GM18951 (cell line): Measurements from ENCODE around the gene PBX2.
"Not testable (repeated sequence)": the region's sequence is repeated elsewhere in the genome, so short reads cannot be mapped to it uniquely, and the experiment has no call there.

Experiments used
- POLR2A ChIP-seq: IDR thresholded peaks from 4 replicates; pipeline ENCODE4 v1.6.1; 2011; ENCODE audit warnings: mild to moderate bottlenecking; ENCODE audit not compliant: insufficient read length, insufficient read depth; ENCODE audit errors: extremely low read depth
- in situ Hi-C: fragments of 300-500 bp; cut with MboI; formaldehyde crosslinking; loops from one replicate; pipeline ENCODE4 v1.12.0; 2022; ENCODE audit warnings: low sequenced_read_pairs, mixed read lengths, inconsistent platforms; ENCODE audit not compliant: unreplicated experiment

PBX2 gene

DNA sequence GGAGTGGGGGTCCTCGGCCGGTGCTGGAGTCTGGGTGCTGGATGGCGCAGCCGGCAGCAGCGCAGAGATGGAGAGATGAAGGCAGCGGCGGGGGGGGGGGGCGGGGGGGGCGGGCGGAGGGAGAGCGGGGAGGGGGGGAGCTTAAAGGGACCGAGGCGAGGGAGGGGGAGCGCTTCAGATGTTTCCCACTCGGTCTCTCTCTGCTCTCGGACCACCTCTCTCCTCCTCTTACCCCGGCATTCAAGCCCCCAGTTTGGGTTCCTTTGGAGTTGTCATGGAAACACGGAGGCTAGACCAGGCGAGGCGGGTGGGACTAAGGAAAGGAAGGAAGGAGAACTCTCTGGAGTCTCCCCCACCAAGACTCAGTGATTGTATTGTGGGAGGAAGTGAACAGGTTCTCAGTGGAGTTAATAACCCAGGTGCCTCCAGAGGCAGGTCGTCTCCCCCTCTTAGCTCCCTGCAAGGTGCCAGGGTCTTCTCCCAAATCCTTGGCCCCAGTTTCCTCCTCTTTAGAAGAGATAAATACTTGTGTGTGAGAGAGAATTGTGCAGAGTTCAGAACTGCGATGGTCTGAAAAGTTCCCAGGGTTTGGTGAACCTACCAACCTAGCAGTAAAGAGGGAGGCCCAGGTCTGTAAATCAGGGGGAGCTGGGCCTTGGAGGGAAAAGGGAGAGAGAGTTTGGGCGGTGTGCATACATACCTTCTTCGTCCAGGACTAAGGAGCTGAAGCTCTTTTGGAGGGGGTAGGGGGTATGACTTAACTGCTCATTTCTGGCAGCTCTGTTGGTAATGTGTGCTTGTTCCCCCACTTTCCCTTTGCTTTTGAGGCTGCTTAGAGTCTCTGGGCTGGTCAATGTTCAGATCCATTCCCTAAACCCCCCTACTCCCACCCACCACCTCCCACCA is 37.9 kb downstream of the PBX2 start, which contains the start of gene PRRT1:
TSS of gene PRRT1 (minus strand) at position 77 of the 906 bp plus-strand sequence. CDS start 112 bp downstream, outside the sequence.
- in situ Hi-C loops = no loop called here
- no peak for TF ChIP-seq POLR2A

DNA sequence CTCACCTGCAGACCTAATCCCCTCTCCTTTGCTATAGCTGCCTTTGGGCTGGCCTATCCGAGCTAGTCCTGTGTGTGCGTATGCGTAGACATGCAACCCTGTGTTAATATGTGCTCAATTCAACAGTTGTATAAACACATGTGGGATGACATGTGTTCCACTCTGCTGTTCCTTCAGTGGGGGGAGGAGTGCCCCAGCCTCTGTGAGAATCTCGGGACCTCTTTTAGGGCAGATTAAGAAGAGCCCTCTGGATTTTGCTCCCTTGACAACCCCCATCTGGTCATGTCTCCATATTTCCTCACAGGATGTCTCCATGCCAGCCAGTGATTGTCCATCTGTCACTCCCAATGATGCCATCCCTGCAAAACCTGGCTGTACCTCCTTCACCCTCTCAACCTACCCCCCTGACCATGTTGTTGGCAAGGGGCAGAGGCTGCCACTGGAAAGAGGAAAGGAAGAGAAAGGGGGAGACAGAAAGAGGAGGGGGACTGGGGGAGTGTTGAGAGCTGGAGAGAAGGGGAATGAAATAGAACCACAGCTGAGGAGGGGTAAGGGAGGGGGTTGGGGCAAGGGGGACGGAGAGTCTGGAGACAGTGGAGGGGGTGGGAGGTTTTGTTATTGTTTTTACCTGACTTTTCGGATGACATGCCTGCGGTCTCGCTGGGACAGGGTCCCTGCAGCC is 38.7 kb downstream of the PBX2 start:
- in situ Hi-C loops = no loop called here

DNA sequence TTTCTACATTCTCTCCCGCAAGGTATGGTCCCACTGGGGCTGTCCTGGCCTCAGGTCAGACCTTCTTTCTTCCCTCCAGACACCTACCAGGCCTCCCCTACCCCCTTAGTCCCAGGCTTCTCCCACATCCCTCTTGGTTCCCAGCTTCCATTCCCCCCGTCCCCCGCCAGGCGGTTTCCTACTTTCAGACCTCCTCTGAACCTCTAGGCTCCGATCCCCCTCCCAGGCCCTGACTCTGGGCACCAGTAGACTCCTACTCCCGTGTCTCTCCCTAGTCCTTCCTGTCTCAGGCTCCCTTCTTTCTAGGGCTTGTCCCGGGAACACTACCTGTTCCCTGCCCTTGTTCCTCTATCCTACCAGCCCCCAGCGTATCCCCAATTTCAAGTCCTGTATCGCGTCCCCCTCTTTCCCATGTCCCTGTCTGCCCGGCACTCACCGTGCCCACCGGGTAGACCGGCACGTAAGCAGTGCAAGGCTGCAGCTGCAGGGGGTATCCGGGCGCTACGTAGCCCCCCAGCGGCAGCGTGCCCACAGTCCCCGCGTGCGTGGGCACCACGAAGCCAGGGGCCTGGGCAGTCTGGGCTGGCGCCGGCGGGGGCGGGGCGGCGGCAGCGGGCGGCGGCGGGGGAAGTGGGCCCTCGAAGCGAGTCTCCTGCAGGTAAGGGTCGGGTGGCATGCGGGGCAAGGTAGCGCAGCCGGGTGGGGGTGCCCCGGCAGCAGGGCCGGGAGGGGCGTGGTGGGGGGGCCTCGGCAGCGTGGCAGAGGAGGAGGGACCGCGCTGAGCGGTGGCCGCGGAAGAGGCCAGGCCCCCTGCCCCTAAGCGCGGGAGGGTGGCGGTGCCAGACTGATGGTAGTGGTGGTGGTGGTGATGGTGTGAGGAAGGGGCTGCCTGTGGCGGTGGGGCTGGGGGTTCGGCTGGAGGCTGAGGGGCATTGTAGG is 39.8 kb downstream of the PBX2 start:
- in situ Hi-C loops = no loop called here
- no peak for TF ChIP-seq POLR2A

More for the DNA sequence above, 38.7 kb downstream of the PBX2 start:
- no peak for TF ChIP-seq POLR2A

DNA sequence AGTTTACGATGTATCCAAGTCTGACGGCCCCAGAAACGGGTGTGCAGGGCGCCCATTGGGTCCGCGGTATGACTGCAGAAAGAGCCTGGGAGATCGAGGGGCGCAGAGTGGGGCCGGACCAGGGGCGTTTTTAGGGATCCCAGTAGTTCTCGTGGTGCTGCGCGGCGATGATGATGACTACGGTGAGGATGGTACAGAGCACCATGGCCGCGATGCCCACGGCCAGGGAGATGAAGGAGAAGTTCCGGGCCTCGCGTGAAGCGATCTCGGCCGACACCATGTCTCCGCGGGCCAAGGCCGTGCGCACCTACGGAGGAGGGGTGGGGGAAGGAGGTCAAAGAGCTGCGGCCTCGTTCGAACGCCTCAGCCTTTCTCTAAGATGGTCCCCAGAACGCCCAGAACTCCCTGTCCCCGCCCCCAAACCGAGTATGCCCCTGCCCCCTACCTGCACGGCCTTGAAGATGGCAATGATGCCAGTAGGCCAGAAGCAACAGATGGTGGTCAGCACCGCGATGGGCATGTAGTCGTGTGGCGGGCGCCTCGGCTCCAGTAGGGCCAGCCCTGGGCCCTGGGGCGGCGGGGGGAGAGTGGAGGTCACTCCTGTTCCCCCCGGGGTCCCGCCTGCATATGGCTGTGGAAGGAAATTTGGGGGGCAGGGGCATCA is 40.8 kb downstream of the PBX2 start:
- in situ Hi-C loops = no loop called here
- TF ChIP-seq POLR2A = no peak

DNA sequence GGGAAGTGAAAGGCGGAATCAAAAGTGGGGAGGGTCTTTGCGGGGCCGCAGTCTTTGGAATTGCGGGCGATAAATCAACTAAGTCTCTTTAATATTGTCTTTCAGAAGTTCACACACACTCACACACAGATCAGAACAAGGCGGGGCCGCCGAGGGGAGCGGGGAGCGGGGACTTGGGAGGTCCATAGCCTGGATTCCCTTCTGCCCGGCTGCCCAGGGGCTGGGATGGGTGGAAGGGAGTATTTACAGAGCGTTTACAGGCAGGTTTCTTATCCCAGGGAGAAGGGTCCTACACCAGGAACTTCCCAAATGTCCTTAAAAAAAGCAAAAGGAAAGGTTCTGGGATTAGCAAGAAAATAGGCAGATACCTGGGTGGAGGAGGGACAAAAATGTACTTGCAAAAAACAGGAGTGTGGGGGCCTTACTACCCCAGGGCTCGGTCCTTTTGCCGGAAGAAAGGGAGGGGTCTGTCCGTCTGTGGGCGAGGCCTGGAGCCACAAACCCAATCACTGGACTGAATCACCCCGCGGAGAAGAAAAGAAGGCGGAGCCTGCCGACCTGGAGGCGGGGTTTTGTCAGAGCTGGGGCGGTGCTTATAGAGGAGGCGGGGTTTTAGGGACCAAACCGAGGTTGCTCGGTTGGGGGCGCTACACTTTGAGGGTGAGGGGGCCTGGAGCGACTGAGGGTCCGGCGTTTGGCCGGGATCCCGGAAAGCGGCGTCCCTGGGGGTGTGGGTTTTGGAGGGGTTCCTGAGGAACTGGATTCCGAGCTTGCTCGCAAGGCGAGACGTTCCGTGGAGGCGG is 41.5 kb downstream of the PBX2 start:
- in situ Hi-C loops = no loop called here
- TF ChIP-seq POLR2A = no peak

DNA sequence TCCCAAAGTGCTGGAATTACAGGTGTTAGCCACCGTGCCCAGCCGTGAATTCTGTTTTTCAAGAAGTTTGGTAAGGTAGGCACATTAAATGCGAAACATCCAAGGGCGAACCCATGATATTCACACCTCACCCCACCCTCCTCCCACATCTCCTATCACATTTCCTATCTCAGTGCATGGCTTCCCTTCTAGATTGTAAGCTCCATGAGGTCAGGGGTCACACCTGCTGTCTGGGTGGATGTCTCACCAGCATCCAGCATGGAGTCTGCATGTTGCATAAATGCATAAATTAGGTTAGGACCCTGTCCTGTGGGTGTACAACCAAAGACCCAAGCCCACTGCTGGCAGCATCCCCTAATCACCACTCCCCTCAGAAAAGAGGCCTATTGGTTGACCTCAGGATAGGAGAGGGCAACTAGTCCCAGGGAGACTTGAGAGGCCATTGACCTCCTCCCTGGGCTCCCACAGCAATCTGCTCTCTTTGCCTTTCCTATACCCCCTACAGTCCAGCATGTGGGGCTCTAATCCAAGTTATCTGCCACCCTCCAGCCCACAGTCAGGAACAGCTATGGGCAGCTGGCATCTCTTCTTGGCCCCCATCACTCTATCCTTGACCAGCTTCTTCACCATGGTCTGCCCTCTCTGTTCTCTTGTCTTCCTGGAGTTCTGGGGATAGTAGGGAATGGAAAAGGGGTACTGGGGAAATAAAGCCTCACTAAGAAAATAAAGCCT is 42.4 kb downstream of the PBX2 start:
- in situ Hi-C loops = no loop called here
- no peak for TF ChIP-seq POLR2A

DNA sequence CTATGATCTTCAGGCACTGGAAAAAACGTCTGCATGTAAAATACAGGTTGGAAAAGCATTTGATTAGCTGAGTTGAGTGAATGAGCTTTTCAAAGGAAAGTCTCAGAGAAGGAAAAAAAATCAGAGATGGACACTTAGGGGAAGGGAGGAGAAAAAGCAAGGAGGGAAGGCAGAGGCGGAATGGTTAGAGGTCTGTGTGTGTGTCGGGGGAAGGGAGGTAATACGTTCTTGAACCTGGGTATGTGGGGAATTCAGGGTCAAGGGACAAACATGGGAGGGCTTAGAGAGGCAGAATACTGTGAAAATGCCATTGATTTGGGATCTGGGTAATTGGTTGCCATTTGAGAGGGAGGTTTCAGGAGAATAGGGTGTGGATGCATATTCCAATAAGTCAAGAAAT is 43.3 kb downstream of the PBX2 start:
- in situ Hi-C loops = no loop called here
- no peak for TF ChIP-seq POLR2A

DNA sequence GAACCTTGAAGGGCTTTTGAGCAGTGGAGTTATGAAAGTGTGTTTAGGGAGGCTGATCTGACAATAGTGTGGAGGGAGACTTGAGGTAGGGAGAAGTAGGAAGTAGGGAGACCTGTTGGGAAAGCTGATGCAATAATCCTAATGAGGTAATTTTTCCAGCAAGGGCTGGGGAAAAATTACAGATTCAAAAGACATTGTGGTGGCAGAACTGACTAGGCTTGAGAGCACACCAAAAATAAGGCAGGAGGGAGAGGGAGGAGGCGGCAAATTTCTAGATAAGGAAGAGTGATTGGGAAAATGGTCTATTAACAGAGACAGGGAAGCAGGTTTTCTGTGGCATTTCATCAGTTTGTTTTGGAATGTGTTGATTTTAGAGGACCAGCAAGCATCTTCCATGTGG is 43.7 kb downstream of the PBX2 start:
- in situ Hi-C loops = no loop called here
- no peak for TF ChIP-seq POLR2A

DNA sequence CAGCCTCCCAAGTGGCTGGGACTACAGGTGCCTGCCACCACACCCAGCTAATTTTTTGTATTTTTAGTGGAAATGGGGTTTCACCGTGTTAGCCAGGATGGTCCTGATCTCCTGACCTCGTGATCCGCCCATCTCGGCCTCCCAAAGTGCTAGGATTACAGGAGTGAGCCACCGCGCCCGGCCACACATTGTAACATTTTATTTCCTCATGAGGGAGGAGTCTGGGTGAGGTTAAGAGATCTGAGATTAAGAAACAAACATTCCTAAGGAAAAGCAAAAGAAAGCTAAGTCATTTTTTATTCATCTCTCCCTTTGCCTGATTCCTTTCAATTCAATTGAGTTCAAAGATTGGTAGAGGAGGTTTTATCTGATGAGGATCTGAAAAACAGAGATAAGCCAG is 45.8 kb downstream of the PBX2 start:
- in situ Hi-C loops = not testable (repeated sequence)

DNA sequence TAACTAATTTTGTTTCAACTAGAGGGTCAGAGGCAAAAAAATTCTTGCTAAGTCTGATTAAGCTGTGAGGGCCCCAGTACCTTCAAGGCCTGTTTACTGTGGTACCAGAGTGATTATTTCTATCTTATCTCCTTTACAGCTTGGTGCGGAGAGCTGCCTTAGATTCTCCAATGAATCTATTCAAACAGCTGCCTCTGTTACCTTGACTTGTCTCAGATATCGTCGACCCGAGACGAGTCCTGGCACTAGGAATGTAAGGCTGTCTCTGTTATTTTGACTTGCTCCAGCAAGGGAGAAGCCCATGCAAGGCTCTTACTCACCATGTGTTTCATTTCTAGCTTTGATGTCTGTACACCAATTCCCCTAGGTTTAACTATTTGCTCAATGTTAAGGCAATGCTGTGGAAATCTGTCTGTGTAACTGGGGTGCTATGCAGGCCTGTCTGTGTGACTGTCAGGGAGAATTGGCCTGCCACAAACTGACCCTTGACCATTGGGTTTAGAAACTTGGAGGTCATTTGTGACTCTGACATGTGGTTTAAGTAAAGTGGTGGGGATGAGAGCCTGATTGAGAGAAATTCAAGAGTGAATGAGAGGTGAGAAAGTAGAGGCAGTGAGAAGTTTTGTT is 49.5 kb downstream of the PBX2 start:
- no peak for TF ChIP-seq POLR2A
- in situ Hi-C loops = no loop called here

DNA sequence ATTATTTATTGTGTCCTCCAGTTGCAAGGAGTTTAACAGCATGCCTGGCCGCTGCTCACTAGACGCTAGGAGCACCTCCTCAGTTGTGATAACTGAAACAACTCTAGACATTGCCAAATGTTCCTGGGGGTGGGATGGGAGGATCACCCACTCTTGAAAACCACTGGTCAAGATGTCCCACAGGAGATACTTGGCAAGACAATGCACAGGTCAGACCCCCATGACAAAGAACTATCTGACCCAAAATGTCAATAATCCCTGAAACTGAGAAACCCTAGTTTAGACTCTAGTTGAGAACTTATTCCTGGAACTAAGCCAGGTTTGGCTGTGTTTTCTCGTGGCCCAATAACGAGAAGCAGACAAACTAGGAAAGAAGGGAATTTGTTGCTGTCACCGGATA is 50.4 kb downstream of the PBX2 start:
- in situ Hi-C loops = no loop called here
- no peak for TF ChIP-seq POLR2A
